ENCODE results near the gene SLC34A1. TPM values are rescaled to one million over a fixed set of nuclear protein-coding genes. Genes with fewer than 3 reads are reported as not detected.

Gene SLC34A1
- total and polyA plus RNA-seq, 2 donors from 2014 or later = 0.91 to 211 TPM

DNA sequence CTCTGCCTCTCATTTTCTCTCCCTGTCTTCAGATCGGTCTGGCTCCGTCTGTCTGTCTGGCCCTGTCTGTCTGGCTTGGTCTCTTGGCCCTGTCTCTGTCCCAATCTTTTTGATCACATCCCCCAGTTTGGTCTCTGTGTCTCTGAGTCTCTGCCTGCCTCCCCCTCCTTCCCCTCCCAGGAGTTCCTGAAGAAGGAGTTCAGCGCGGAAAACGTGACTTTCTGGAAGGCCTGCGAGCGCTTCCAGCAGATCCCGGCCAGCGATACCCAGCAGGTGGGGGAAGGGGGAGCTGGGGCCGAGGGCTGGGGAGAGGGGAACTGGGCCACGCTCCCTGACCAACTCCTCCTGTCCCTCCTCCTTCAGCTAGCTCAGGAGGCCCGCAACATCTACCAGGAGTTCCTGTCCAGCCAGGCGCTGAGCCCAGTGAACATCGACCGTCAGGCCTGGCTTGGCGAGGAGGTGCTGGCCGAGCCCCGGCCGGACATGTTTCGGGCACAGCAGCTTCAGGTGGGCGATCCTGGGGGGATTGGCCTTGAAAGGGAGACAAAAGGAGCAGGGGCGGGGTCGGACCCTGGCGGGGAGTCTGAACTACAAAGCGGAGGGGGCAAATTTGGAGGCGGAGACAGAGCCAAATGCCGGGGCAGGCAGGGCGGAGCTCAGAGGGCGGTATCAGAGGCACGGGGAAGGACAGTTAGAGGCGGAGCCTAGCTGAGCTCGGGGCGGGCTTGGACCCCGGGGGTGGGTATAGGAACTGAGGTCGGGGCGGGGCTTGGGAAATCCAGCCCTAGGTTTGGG lies 17.5 kb upstream of the SLC34A1 start:
- intact Hi-C loops (cut with DNase I) = no loop called here
- H3K4me1 ChIP-seq (ENCODE audit: control insufficient read depth in 2 of 3, insufficient read depth in 2 of 3, low read depth in 1 of 3, low read length in 3 of 3) = peaks cover 3 to 49% (median 42%) of the 10 kb centered on the region in 3 donors
- FAIRE-seq (no peak), DNase-seq (peak; percentile 95 to 97 (median 96))
- H3K9ac ChIP-seq (ENCODE audit: low read length in 3 of 3) = peak overlapping the region in 2 of 3 donors; percentile 67 to 73
- TF ChIP-seq, protein P1, sequence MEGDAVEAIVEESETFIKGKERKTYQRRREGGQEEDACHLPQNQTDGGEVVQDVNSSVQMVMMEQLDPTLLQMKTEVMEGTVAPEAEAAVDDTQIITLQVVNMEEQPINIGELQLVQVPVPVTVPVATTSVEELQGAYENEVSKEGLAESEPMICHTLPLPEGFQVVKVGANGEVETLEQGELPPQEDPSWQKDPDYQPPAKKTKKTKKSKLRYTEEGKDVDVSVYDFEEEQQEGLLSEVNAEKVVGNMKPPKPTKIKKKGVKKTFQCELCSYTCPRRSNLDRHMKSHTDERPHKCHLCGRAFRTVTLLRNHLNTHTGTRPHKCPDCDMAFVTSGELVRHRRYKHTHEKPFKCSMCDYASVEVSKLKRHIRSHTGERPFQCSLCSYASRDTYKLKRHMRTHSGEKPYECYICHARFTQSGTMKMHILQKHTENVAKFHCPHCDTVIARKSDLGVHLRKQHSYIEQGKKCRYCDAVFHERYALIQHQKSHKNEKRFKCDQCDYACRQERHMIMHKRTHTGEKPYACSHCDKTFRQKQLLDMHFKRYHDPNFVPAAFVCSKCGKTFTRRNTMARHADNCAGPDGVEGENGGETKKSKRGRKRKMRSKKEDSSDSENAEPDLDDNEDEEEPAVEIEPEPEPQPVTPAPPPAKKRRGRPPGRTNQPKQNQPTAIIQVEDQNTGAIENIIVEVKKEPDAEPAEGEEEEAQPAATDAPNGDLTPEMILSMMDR (IDR thresholded peaks at IDR 0.05; ENCODE audit: borderline replicate concordance, extremely low read depth, insufficient read depth) = no peak
- no peaks in the 10 kb centered on the region for H3K36me3 ChIP-seq (ENCODE audit: control insufficient read depth in 2 of 3, insufficient read depth in 3 of 3, low read length in 3 of 3)
- no peaks in the 10 kb centered on the region for H3K9me3 ChIP-seq (ENCODE audit: control insufficient read depth in 2 of 3, insufficient read depth in 1 of 3, low read length in 3 of 3)
- H3K27ac ChIP-seq (ENCODE audit: low read depth in 2 of 2, low read length in 2 of 2) = peak overlapping the region; percentile 98 to 99
- no peaks in the 10 kb centered on the region for H3K27me3 ChIP-seq (ENCODE audit: control insufficient read depth, insufficient read depth, low read length)
- H3K4me3 ChIP-seq (ENCODE audit: low read length in 3 of 3) = peak overlapping the region; percentile 36 to 69 (median 54)

DNA sequence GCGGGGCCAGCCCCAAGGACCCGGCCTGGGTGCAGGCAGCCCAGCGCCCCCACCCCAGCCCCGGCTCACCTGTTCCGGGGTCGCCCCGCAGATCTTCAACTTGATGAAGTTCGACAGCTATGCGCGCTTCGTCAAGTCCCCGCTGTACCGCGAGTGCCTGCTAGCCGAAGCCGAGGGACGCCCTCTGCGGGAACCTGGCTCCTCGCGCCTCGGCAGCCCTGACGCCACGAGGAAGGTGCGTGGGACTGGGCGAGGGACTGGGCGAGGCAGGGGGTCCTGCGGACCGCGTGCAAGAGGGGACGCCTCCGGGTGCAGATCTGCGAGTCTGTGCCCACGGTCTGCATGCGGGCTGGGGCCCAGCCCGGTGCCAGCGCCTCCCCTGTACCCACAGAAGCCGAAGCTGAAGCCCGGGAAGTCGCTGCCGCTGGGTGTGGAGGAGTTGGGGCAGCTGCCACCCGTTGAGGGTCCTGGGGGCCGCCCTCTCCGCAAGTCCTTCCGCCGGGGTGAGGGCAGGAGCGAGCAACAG lies 16.8 kb upstream of the SLC34A1 start:
- intact Hi-C loops (cut with DNase I) = no loop called here
- H3K4me1 ChIP-seq (ENCODE audit: control insufficient read depth in 2 of 3, insufficient read depth in 2 of 3, low read depth in 1 of 3, low read length in 3 of 3) = peaks cover 3 to 52% (median 40%) of the 10 kb centered on the region in 3 donors
- no peaks in the 10 kb centered on the region for H3K36me3 ChIP-seq (ENCODE audit: control insufficient read depth in 2 of 3, insufficient read depth in 3 of 3, low read length in 3 of 3)

DNA sequence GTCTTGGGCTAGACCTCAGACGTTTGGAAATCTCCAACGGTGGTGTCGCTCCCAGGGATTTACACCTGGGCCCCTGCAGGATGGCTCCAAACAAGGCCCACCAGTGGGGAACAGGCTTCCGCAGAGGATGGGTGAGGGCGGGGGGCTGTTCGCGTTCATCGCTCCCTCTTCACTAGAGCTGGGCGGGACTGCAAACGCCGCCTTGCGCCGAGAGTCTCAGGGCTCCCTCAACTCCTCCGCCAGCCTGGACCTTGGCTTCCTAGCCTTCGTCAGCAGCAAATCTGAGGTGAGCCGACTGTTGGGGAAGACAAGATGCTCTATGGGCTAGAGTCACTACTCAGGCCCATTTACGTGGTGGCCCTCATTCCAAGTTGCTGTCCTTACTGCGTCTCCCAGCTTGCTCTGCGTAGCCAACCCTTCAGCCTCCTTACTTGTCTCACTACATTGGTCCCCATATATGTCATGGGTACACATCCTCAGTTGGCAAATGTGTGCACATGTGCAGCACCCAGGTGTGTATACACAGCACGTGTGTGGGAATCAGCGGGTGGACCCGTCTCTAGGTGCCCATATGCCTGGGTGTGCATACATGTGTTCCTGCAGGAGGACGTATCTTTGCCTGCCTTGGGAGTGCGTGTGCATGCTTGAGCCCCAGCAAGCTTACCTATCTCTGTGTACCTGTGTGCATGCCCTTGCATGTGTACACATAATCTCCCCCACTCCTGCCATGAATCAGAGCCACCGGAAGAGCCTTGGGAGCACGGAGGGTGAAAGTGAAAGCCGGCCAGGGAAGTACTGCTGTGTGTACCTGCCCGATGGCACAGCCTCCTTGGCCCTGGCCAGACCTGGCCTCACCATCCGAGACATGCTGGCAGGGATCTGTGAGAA lies 16.0 kb upstream of the SLC34A1 start:
- intact Hi-C loops (cut with DNase I) = no loop called here
- Histone ChIP-seq H3K4me1 (ENCODE audit: control insufficient read depth in 2 of 3, insufficient read depth in 2 of 3, low read depth in 1 of 3, low read length in 3 of 3) (peaks cover 3 to 49% (median 38%) of the 10 kb centered on the region in 3 donors), H3K27ac (ENCODE audit: low read depth in 2 of 2, low read length in 2 of 2) (no peak overlapping the region), H3K4me3 (ENCODE audit: low read length in 3 of 3) (peak overlapping the region in 1 of 3 donors; percentile 69), H3K27me3 (ENCODE audit: control insufficient read depth, insufficient read depth, low read length) (no peaks in the 10 kb centered on the region), H3K9ac (ENCODE audit: low read length in 3 of 3) (no peak overlapping the region), H3K9me3 (ENCODE audit: control insufficient read depth in 2 of 3, insufficient read depth in 1 of 3, low read length in 3 of 3) (no peaks in the 10 kb centered on the region), H3K36me3 (ENCODE audit: control insufficient read depth in 2 of 3, insufficient read depth in 3 of 3, low read length in 3 of 3) (no peaks in the 10 kb centered on the region)
- DNase-seq (peak in 1 of 5 donors; percentile 65), FAIRE-seq (no peak)
- TF ChIP-seq, protein P1 (IDR thresholded peaks at IDR 0.05; ENCODE audit: borderline replicate concordance, extremely low read depth, insufficient read depth) = no peak

More for the DNA sequence above, 16.8 kb upstream of the SLC34A1 start:
- peak overlapping the region in 1 of 2 donors; percentile 99 for H3K27ac ChIP-seq (ENCODE audit: low read depth in 2 of 2, low read length in 2 of 2)
- no peaks in the 10 kb centered on the region for H3K27me3 ChIP-seq (ENCODE audit: control insufficient read depth, insufficient read depth, low read length)
- TF ChIP-seq, protein P1 (IDR thresholded peaks at IDR 0.05; ENCODE audit: borderline replicate concordance, extremely low read depth, insufficient read depth) = no peak
- FAIRE-seq (no peak), DNase-seq (no peak)
- H3K9ac ChIP-seq (ENCODE audit: low read length in 3 of 3) = peak overlapping the region in 1 of 3 donors; percentile 73
- H3K4me3 ChIP-seq (ENCODE audit: low read length in 3 of 3) = peak overlapping the region in 2 of 3 donors; percentile 32 to 69
- H3K9me3 ChIP-seq (ENCODE audit: control insufficient read depth in 2 of 3, insufficient read depth in 1 of 3, low read length in 3 of 3) = no peaks in the 10 kb centered on the region

Data from kidney (tissue), 14 donors.